Panc1 (cell line): ENCODE results near the gene VNN1.

Experiments
- CTCF ChIP-seq: fragments of 450-650 bp; IDR thresholded peaks from 2 replicates; pipeline ENCODE4 v1.5.1; 2017; ENCODE audit warnings: mild to moderate bottlenecking
- POLR2AphosphoS5 ChIP-seq: IDR thresholded peaks from 2 replicates; pipeline ENCODE4 v1.6.1; 2012; ENCODE audit warnings: mild to moderate bottlenecking, low read depth, low read length, moderate library complexity
- SIN3A ChIP-seq: IDR thresholded peaks from 2 replicates; pipeline ENCODE4 v1.6.1; 2012; ENCODE audit warnings: low read depth, mild to moderate bottlenecking, low read length, moderate library complexity, borderline replicate concordance; ENCODE audit not compliant: insufficient read depth

- TF ChIP-seq CTCF (no peak), POLR2AphosphoS5 (no peak), SIN3A (no peak)
Measured at GRCh38 chr6:132684272-132684671, 29.6 kb downstream of the VNN1 start.
